Suprapubic skin (tissue), 3 donors: ENCODE data around the gene TMEM263.

Experiments
- CTCF ChIP-seq, 2 donors: fragments of 200-600 bp in 1 of 2; fragments of 450-650 bp in 1 of 2; sonication (generic) in 1 of 2; IDR thresholded peaks; one replicate each; pipeline ENCODE4 v1.5.1; 2016 to 2019; ENCODE audit warnings: antibody characterized with exemption in 2 of 2, mild to moderate bottlenecking in 1 of 2, moderate library complexity in 1 of 2
- EP300 ChIP-seq: sonication (generic); formaldehyde crosslinking; IDR thresholded peaks from one replicate; pipeline ENCODE4 v1.6.1; 2017; ENCODE audit warnings: antibody characterized with exemption
- POLR2A ChIP-seq, 2 donors: fragments of 450-650 bp; IDR thresholded peaks; one replicate each; pipeline ENCODE4 v1.6.1; 2017; ENCODE audit warnings: antibody characterized with exemption in 2 of 2, mild to moderate bottlenecking in 2 of 2, moderate library complexity in 2 of 2

GRCh38 chr12:107007411-107007810 is 51.7 kb downstream of the TMEM263 start:
- TF ChIP-seq CTCF (IDR thresholded peaks at IDR 0.05) (no peak), POLR2A (IDR thresholded peaks at IDR 0.05) (no peak), EP300 (no peak)
